Measurements from ENCODE around the gene TMEM243.
"Not testable (repeated sequence)": the region's sequence is repeated elsewhere in the genome, so short reads cannot be mapped to it uniquely, and the experiment has no call there.

TMEM243 gene

GRCh38 chr7:87212498-87212897 is 7.0 kb downstream of the TMEM243 start:
- no peak for DNase-seq (ENCODE audit: low read depth in 2 of 2)

GRCh38 chr7:87210506-87210905 is 9.0 kb downstream of the TMEM243 start:
- no peak for DNase-seq (ENCODE audit: low read depth in 2 of 2)

- no peak for DNase-seq (ENCODE audit: low read depth in 2 of 2)
Measured at GRCh38 chr7:87209295-87209924, 10.1 kb downstream of the TMEM243 start.

- no peak for DNase-seq (ENCODE audit: low read depth in 2 of 2)
Measured at GRCh38 chr7:87206361-87206760, 13.2 kb downstream of the TMEM243 start.

- DNase-seq (ENCODE audit: low read depth in 2 of 2) = not testable (repeated sequence)
Measured at GRCh38 chr7:87205701-87206100, 13.8 kb downstream of the TMEM243 start.

GRCh38 chr7:87204933-87205332 is 14.6 kb downstream of the TMEM243 start:
- DNase-seq (ENCODE audit: low read depth in 2 of 2) = no peak

GRCh38 chr7:87203929-87204328 is 15.6 kb downstream of the TMEM243 start:
- DNase-seq (ENCODE audit: low read depth in 2 of 2) = not testable (repeated sequence)

GRCh38 chr7:87202705-87203104 is 16.8 kb downstream of the TMEM243 start:
- DNase-seq (ENCODE audit: low read depth in 2 of 2) = no peak

- no peak for DNase-seq (ENCODE audit: low read depth in 2 of 2)
Measured at GRCh38 chr7:87202208-87202607, 17.3 kb downstream of the TMEM243 start.

- DNase-seq (ENCODE audit: low read depth in 2 of 2) = no peak
Measured at GRCh38 chr7:87199700-87200450, 19.7 kb downstream of the TMEM243 start.

GRCh38 chr7:87199241-87199640 is 20.3 kb downstream of the TMEM243 start:
- no peak for DNase-seq (ENCODE audit: low read depth in 2 of 2)

- DNase-seq (ENCODE audit: low read depth in 2 of 2) = no peak
Measured at GRCh38 chr7:87193912-87194311, 25.6 kb downstream of the TMEM243 start.

- DNase-seq (ENCODE audit: low read depth in 2 of 2) = no peak
Measured at GRCh38 chr7:87192784-87193487, 26.6 kb downstream of the TMEM243 start.

GRCh38 chr7:87190783-87191182 is 28.7 kb downstream of the TMEM243 start:
- DNase-seq (ENCODE audit: low read depth in 2 of 2) = no peak

GRCh38 chr7:87188930-87189329 is 30.6 kb downstream of the TMEM243 start:
- no peak for DNase-seq (ENCODE audit: low read depth in 2 of 2)

GRCh38 chr7:87187120-87187519 is 32.4 kb downstream of the TMEM243 start:
- no peak for DNase-seq (ENCODE audit: low read depth in 2 of 2)

- DNase-seq (ENCODE audit: low read depth in 2 of 2) = no peak
Measured at GRCh38 chr7:87179180-87179579, 40.4 kb downstream of the TMEM243 start.

GRCh38 chr7:87178320-87178719 is 41.2 kb downstream of the TMEM243 start:
- no peak for DNase-seq (ENCODE audit: low read depth in 2 of 2)

- no peak for DNase-seq (ENCODE audit: low read depth in 2 of 2)
Measured at GRCh38 chr7:87173471-87173870, 46.1 kb downstream of the TMEM243 start.

- DNase-seq (ENCODE audit: low read depth in 2 of 2) = no peak
Measured at GRCh38 chr7:87171282-87171934, 48.1 kb downstream of the TMEM243 start.

- no peak for DNase-seq (ENCODE audit: low read depth in 2 of 2)
Measured at GRCh38 chr7:87170828-87171227, 48.7 kb downstream of the TMEM243 start.

GRCh38 chr7:87164433-87164832 is 55.1 kb downstream of the TMEM243 start:
- no peak for DNase-seq (ENCODE audit: low read depth in 2 of 2)
